Neural cell (in vitro differentiated cells): ENCODE data around the gene AMH. TPM values are rescaled to one million over a fixed set of nuclear protein-coding genes. Genes with fewer than 3 reads are reported as not detected.

Experiments used
- H2AFZ ChIP-seq: fragments of 200-600, 300-800 bp; sonication (generic), shearing (Covaris generic); 2 replicates; pipeline ENCODE4 v1.6.0; 2014; ENCODE audit warnings: low read depth, mild to moderate bottlenecking, antibody characterized with exemption, low read length, moderate library complexity
- H3F3A ChIP-seq: fragments of 200-600 bp; shearing (Covaris generic); 2 replicates; pipeline ENCODE4 v1.6.1; 2016; ENCODE audit warnings: mild to moderate bottlenecking, moderate library complexity, mixed read lengths, antibody characterized with exemption, low read length; ENCODE audit not compliant: insufficient read depth, poor library complexity, severe bottlenecking
- H3K27ac ChIP-seq: fragments of 200-600, 300-800 bp; sonication (generic), shearing (Covaris generic); 2 replicates; pipeline ENCODE4 v1.5.1; 2014; ENCODE audit warnings: mild to moderate bottlenecking, low read length, moderate library complexity
- H3K27me3 ChIP-seq: fragments of 300-800, 200-600 bp; sonication (generic), shearing (Covaris generic); 2 replicates; pipeline ENCODE4 v1.6.0; 2014; ENCODE audit warnings: mild to moderate bottlenecking, low read depth, low read length, moderate library complexity; ENCODE audit not compliant: insufficient read depth
- H3K36me3 ChIP-seq: fragments of 300-800, 200-600 bp; sonication (generic), shearing (Covaris generic); 2 replicates; pipeline ENCODE4 v1.5.1; 2014; ENCODE audit warnings: mild to moderate bottlenecking, antibody characterized with exemption, low read length, moderate library complexity; ENCODE audit not compliant: insufficient read depth
- H3K4me2 ChIP-seq: fragments of 300-800, 200-600 bp; sonication (generic), shearing (Covaris generic); 2 replicates; pipeline ENCODE4 v1.6.0; 2014; ENCODE audit warnings: mild to moderate bottlenecking, low read length
- H3K4me3 ChIP-seq: fragments of 300-800, 200-600 bp; sonication (generic), shearing (Covaris generic); 2 replicates; pipeline ENCODE4 v1.5.1; 2014; ENCODE audit warnings: mild to moderate bottlenecking, low read length, moderate library complexity
- H3K79me2 ChIP-seq: fragments of 200-600 bp; shearing (Covaris generic); replicated peaks from 2 replicates; pipeline ENCODE4 v1.6.0; 2014; ENCODE audit warnings: mild to moderate bottlenecking, low read length, moderate library complexity; ENCODE audit not compliant: insufficient read depth
- H3K9ac ChIP-seq: fragments of 300-800, 200-600 bp; sonication (generic), shearing (Covaris generic); 2 replicates; pipeline ENCODE4 v1.6.1; 2016; ENCODE audit warnings: mild to moderate bottlenecking, low read length, mixed read lengths
- H3K9me2 ChIP-seq: fragments of 200-600 bp; shearing (Covaris generic); 2 replicates; pipeline ENCODE4 v1.6.1; 2016; ENCODE audit warnings: mild to moderate bottlenecking, low read length, mixed read lengths; ENCODE audit not compliant: insufficient read depth
- H3K9me3 ChIP-seq: fragments of 200-600, 300-800 bp; sonication (generic), shearing (Covaris generic); 2 replicates; pipeline ENCODE4 v1.6.1; 2016; ENCODE audit warnings: mild to moderate bottlenecking, mixed run types, low read length, moderate library complexity, mixed read lengths
- H4K20me1 ChIP-seq: fragments of 200-600 bp; shearing (Covaris generic); 2 replicates; pipeline ENCODE4 v1.6.1; 2016; ENCODE audit warnings: mild to moderate bottlenecking, mixed run types; ENCODE audit not compliant: insufficient read depth
- CTCF ChIP-seq: fragments of 450-650 bp; IDR thresholded peaks from 2 replicates; pipeline ENCODE4 v1.5.1; 2014; ENCODE audit warnings: antibody characterized with exemption, mild to moderate bottlenecking, moderate library complexity; ENCODE audit not compliant: poor library complexity, severe bottlenecking
- EP300 ChIP-seq: fragments of 450-650 bp; conservative IDR thresholded peaks from 2 replicates; pipeline ENCODE4 v1.6.1; 2014; ENCODE audit warnings: antibody characterized with exemption, mild to moderate bottlenecking, moderate library complexity; ENCODE audit not compliant: poor library complexity, severe bottlenecking
- EZH2 ChIP-seq: fragments of 200-600, 300-800 bp; shearing (Covaris generic), sonication (generic); IDR thresholded peaks from 2 replicates; pipeline ENCODE4 v1.6.1; 2014; ENCODE audit warnings: antibody characterized with exemption, low read length, borderline replicate concordance, mild to moderate bottlenecking; ENCODE audit not compliant: insufficient read depth, poor library complexity, severe bottlenecking
- MXI1 ChIP-seq: fragments of 450-650 bp; conservative IDR thresholded peaks from 2 replicates; pipeline ENCODE4 v1.6.1; 2014; ENCODE audit warnings: antibody characterized with exemption, mild to moderate bottlenecking; ENCODE audit not compliant: poor library complexity, severe bottlenecking
- POLR2AphosphoS5 ChIP-seq: IDR thresholded peaks from 2 replicates; pipeline ENCODE4 v1.6.1; 2012
- RAD21 ChIP-seq: fragments of 450-650 bp; conservative IDR thresholded peaks from 2 replicates; pipeline ENCODE4 v1.6.1; 2014; ENCODE audit warnings: antibody characterized with exemption, mild to moderate bottlenecking, moderate library complexity
- TAF1 ChIP-seq: IDR thresholded peaks from 2 replicates; pipeline ENCODE4 v1.6.1; 2012; ENCODE audit warnings: low read depth
- polyA plus RNA-seq: library from polyadenylated mRNA; depleted of rRNA; stranded (reverse); fragments of >200 nt; gene quantifications from 2 replicates; pipeline ENCODE4 v1.2.3, GENCODE V29; 2014
- small RNA-seq, 3 experiments: library from RNA; depleted of rRNA; stranded (forward); fragments of <200 nt; gene quantifications; one replicate each; pipeline ENCODE3, GENCODE V24; 2012

Gene AMH
- polyA plus RNA-seq, 1 donor from 2014 or later: 57.5 TPM

GRCh38 chr19:2296141-2296540 lies 47.0 kb downstream of the AMH start:
- Histone ChIP-seq H3K4me3 (no peak overlapping the region), H3K27me3 (peaks cover 13% of the 10 kb centered on the region), H3K9ac (no peak overlapping the region), H2AFZ (no peak overlapping the region), H3F3A (no peaks in the 10 kb centered on the region), H4K20me1 (no peaks in the 10 kb centered on the region), H3K9me3 (no peaks in the 10 kb centered on the region), H3K36me3 (no peaks in the 10 kb centered on the region), H3K4me2 (no peak overlapping the region), H3K9me2 (no peaks in the 10 kb centered on the region), H3K27ac (no peak overlapping the region), H3K79me2 (no peaks in the 10 kb centered on the region)
- no peak for TF ChIP-seq EZH2
- no peak for TF ChIP-seq POLR2AphosphoS5
- TF ChIP-seq RAD21: no peak

- no peaks in the 10 kb centered on the region for H3K9me2 ChIP-seq
- no peak overlapping the region for H2AFZ ChIP-seq
These were observed 51.4 kb downstream of the AMH start for GRCh38 chr19:2300533-2300932.

More at GRCh38 chr19:2300533-2300932, 51.4 kb downstream of the AMH start:
- Histone ChIP-seq H3K9me3 (no peaks in the 10 kb centered on the region), H3K27ac (no peak overlapping the region), H3K27me3 (no peaks in the 10 kb centered on the region), H3K36me3 (no peaks in the 10 kb centered on the region), H3K4me2 (no peak overlapping the region), H3K4me3 (no peak overlapping the region), H3F3A (no peaks in the 10 kb centered on the region), H3K79me2 (no peaks in the 10 kb centered on the region), H3K9ac (no peak overlapping the region), H4K20me1 (no peaks in the 10 kb centered on the region)
- no peak for TF ChIP-seq MXI1
- no peak for TF ChIP-seq RAD21
- no peak for TF ChIP-seq POLR2AphosphoS5
- no peak for TF ChIP-seq CTCF
- no peak for TF ChIP-seq TAF1
- TF ChIP-seq EP300: no peak

Small RNA genes lying within 50 kb of the gene (small RNA-seq; reads per million reads assigned to genes)
- gene MIR1227: 0.33 to 4.4 (median 1.8) reads per million in 3 experiments

Other genes with a start within 250 kb of the AMH start
- gene BTBD2, start 233.6 kb upstream of the AMH start, polyA plus RNA-seq: 46.1 and 57.6 TPM in 2 replicates
- 27.6 and 37.6 TPM in 2 replicates for gene MKNK2, start 198.1 kb upstream of the AMH start, polyA plus RNA-seq
- 5.8 and 8.3 TPM in 2 replicates for gene MOB3A, start 153.0 kb upstream of the AMH start, polyA plus RNA-seq
- 39.3 and 45.8 TPM in 2 replicates for gene IZUMO4, start 152.4 kb upstream of the AMH start, polyA plus RNA-seq
- 60.7 and 88.2 TPM in 2 replicates for gene AP3D1, start 97.8 kb upstream of the AMH start, polyA plus RNA-seq
- 8.5 and 10.7 TPM in 2 replicates for gene DOT1L, start 85.4 kb upstream of the AMH start, polyA plus RNA-seq
- 219 and 254 TPM in 2 replicates for gene PLEKHJ1, start 13.0 kb upstream of the AMH start, polyA plus RNA-seq
- 14.4 and 51.6 TPM in 2 replicates for gene SF3A2, start 12.5 kb upstream of the AMH start, polyA plus RNA-seq
- 1.3 and 1.4 TPM in 2 replicates for gene JSRP1, start 7.1 kb downstream of the AMH start, polyA plus RNA-seq
- gene PEAK3, start 32.9 kb downstream of the AMH start, polyA plus RNA-seq: not detected in 2 replicates
- 1.2 and 2.7 TPM in 2 replicates for gene LINGO3, start 58.8 kb downstream of the AMH start, polyA plus RNA-seq
- 520 and 550 TPM in 2 replicates for gene LSM7, start 79.3 kb downstream of the AMH start, polyA plus RNA-seq
- gene SPPL2B, start 79.4 kb downstream of the AMH start, polyA plus RNA-seq: 68.7 and 86.8 TPM in 2 replicates
- not detected in 2 replicates for gene TMPRSS9, start 110.9 kb downstream of the AMH start, polyA plus RNA-seq
- 61.0 and 73.0 TPM in 2 replicates for gene TIMM13, start 178.3 kb downstream of the AMH start, polyA plus RNA-seq
- gene LMNB2, start 207.6 kb downstream of the AMH start, polyA plus RNA-seq: 44.1 and 48.8 TPM in 2 replicates
- 0.44 TPM in 1 of 2 replicates, not detected in the other for gene GADD45B, start 226.8 kb downstream of the AMH start, polyA plus RNA-seq